ENCODE data around the gene NCAM1.
"Not testable (repeated sequence)": the region's sequence is repeated elsewhere in the genome, so short reads cannot be mapped to it uniquely, and the experiment has no call there.

Gene NCAM1

GRCh38 chr11:113282898-113283437, 321.7 kb downstream of the NCAM1 start:
- no peak for DNase-seq

GRCh38 chr11:113283881-113284280, 322.7 kb downstream of the NCAM1 start:
- no peak for DNase-seq

- DNase-seq, result no peak
These were observed 324.8 kb downstream of the NCAM1 start for GRCh38 chr11:113286009-113286408.

- DNase-seq, result peak; percentile 67
These were observed 325.6 kb downstream of the NCAM1 start for GRCh38 chr11:113286509-113287497.

- no peak for DNase-seq
These were observed 326.6 kb downstream of the NCAM1 start for GRCh38 chr11:113287801-113288200.

- no peak for DNase-seq
These were observed 327.2 kb downstream of the NCAM1 start for GRCh38 chr11:113288286-113288863.

- DNase-seq, result peak; percentile 73
These were observed 328.4 kb downstream of the NCAM1 start for GRCh38 chr11:113289431-113290187.

GRCh38 chr11:113293936-113294335, 332.7 kb downstream of the NCAM1 start:
- DNase-seq, result no peak

- no peak for DNase-seq
These were observed 334.8 kb downstream of the NCAM1 start for GRCh38 chr11:113295993-113296392.

GRCh38 chr11:113296447-113297205, 335.4 kb downstream of the NCAM1 start:
- DNase-seq, result no peak

- DNase-seq, result not testable (repeated sequence)
These were observed 337.3 kb downstream of the NCAM1 start for GRCh38 chr11:113298496-113298895.

GRCh38 chr11:113304916-113305315, 343.7 kb downstream of the NCAM1 start:
- DNase-seq, result no peak

GRCh38 chr11:113305440-113306336, 344.5 kb downstream of the NCAM1 start:
- peak; percentile 79 for DNase-seq

GRCh38 chr11:113308601-113309000, 347.4 kb downstream of the NCAM1 start:
- no peak for DNase-seq

- DNase-seq, result no peak
These were observed 350.3 kb downstream of the NCAM1 start for GRCh38 chr11:113311536-113311935.

- no peak for DNase-seq
These were observed 352.4 kb downstream of the NCAM1 start for GRCh38 chr11:113313601-113314000.

GRCh38 chr11:113314065-113314388, 352.8 kb downstream of the NCAM1 start:
- no peak for DNase-seq

- DNase-seq, result peak; percentile 95
These were observed 353.4 kb downstream of the NCAM1 start, which contains the start of gene TTC12 for GRCh38 chr11:113314389-113315301. TSS of gene TTC12 (plus strand) at chr11:113314583. CDS start at chr11:113316258, 1,675 bp downstream.

GRCh38 chr11:113315811-113316210, 354.6 kb downstream of the NCAM1 start:
- DNase-seq, result no peak

GRCh38 chr11:113316256-113316655, 355.0 kb downstream of the NCAM1 start:
- no peak for DNase-seq

Data from femur (tissue), 1 donor.